ENCODE measurements around the gene ATP6V0A1.
A peak's percentile ranks its signal among the peaks of the same experiment; 100 is the strongest.
"Not testable (repeated sequence)": the region's sequence is repeated elsewhere in the genome, so short reads cannot be mapped to it uniquely, and the experiment has no call there.

ATP6V0A1 gene

GRCh38 chr17:42458497-42459255 is at the start of gene ATP6V0A1:
TSS of gene ATP6V0A1 (plus strand) at chr17:42458878. CDS start at chr17:42460895, 2,017 bp downstream.
- no peak for FAIRE-seq

GRCh38 chr17:42409523-42410318 is 49.0 kb upstream of the ATP6V0A1 start:
- FAIRE-seq = no peak

GRCh38 chr17:42410319-42410685 is 48.4 kb upstream of the ATP6V0A1 start:
- no peak for FAIRE-seq

GRCh38 chr17:42411361-42411760 is 47.3 kb upstream of the ATP6V0A1 start:
- no peak for FAIRE-seq

GRCh38 chr17:42411905-42412679 is 46.6 kb upstream of the ATP6V0A1 start:
- FAIRE-seq = no peak

GRCh38 chr17:42413464-42414040 is 45.1 kb upstream of the ATP6V0A1 start:
- no peak for FAIRE-seq

GRCh38 chr17:42414704-42415409 is 43.8 kb upstream of the ATP6V0A1 start:
- no peak for FAIRE-seq

GRCh38 chr17:42417981-42418380 is 40.7 kb upstream of the ATP6V0A1 start:
- FAIRE-seq = not testable (repeated sequence)

GRCh38 chr17:42421136-42421506 is 37.6 kb upstream of the ATP6V0A1 start:
- FAIRE-seq = no peak

GRCh38 chr17:42421507-42422338 is 37.0 kb upstream of the ATP6V0A1 start:
- FAIRE-seq = no peak

GRCh38 chr17:42422412-42422957 is 36.2 kb upstream of the ATP6V0A1 start:
- no peak for FAIRE-seq

- peak; percentile 73 for FAIRE-seq
Measured at GRCh38 chr17:42422958-42423712, 35.5 kb upstream of the ATP6V0A1 start, which contains the start of gene CAVIN1. TSS of gene CAVIN1 (minus strand) at chr17:42423256. CDS start at chr17:42423097, 159 bp downstream.

GRCh38 chr17:42423766-42424165 is 34.9 kb upstream of the ATP6V0A1 start:
- no peak for FAIRE-seq

- FAIRE-seq = no peak
Measured at GRCh38 chr17:42424991-42425610, 33.6 kb upstream of the ATP6V0A1 start.

GRCh38 chr17:42428141-42428944 is 30.3 kb upstream of the ATP6V0A1 start:
- FAIRE-seq = no peak

- FAIRE-seq = no peak
Measured at GRCh38 chr17:42429726-42430447, 28.8 kb upstream of the ATP6V0A1 start.

GRCh38 chr17:42431758-42432161 is 26.9 kb upstream of the ATP6V0A1 start:
- FAIRE-seq = no peak

- FAIRE-seq = no peak
Measured at GRCh38 chr17:42436391-42436790, 22.3 kb upstream of the ATP6V0A1 start.
